Kidney (tissue), 14 donors: ENCODE measurements around the gene OPN1SW. TPM values are rescaled to one million over a fixed set of nuclear protein-coding genes. Genes with fewer than 3 reads are reported as not detected.

Experiments used
- DNase-seq, 5 donors: peaks; one replicate each; pipeline ENCODE4 v3.0.0-alpha.2; 2013 to 2020
- FAIRE-seq: peaks from 2 replicates; lab custom pipeline; 2012; peaks lifted over from hg19 to GRCh38; lab: Jason Lieb, UNC
- H3K27ac ChIP-seq, 2 donors: one replicate each; pipeline ENCODE4 v1.7.0; 2013; ENCODE audit warnings: low read depth in 2 of 2, low read length in 2 of 2, inconsistent platforms in 1 of 2
- H3K27me3 ChIP-seq: one replicate; pipeline ENCODE4 v1.7.1; 2013; ENCODE audit warnings: low read length, inconsistent platforms; ENCODE audit not compliant: control insufficient read depth, insufficient read depth
- H3K36me3 ChIP-seq, 3 donors: one replicate each; pipeline versions ENCODE4 v1.7.0 to v1.7.1; 2013; ENCODE audit warnings: low read length in 3 of 3, control low read depth in 1 of 3, inconsistent platforms in 1 of 3; ENCODE audit not compliant: insufficient read depth in 3 of 3, control insufficient read depth in 2 of 3
- H3K4me1 ChIP-seq, 3 donors: one replicate each; pipeline versions ENCODE4 v1.7.0 to v1.7.1; 2013; ENCODE audit warnings: low read length in 3 of 3, inconsistent platforms in 1 of 3, low read depth in 1 of 3; ENCODE audit not compliant: control insufficient read depth in 2 of 3, insufficient read depth in 2 of 3
- H3K4me3 ChIP-seq, 3 donors: one replicate each; pipeline versions ENCODE4 v1.7.0 to v1.8.1; 2013; ENCODE audit warnings: low read length in 3 of 3, control low read depth in 1 of 3, inconsistent platforms in 1 of 3
- H3K9ac ChIP-seq, 3 donors: one replicate each; pipeline versions ENCODE4 v1.7.0 to v1.7.1; 2013; ENCODE audit warnings: low read length in 3 of 3, control low read depth in 1 of 3, inconsistent platforms in 1 of 3
- H3K9me3 ChIP-seq, 3 donors: one replicate each; pipeline versions ENCODE4 v1.7.0 to v1.7.1; 2013; ENCODE audit warnings: low read length in 3 of 3, control low read depth in 1 of 3, inconsistent platforms in 1 of 3; ENCODE audit not compliant: control insufficient read depth in 2 of 3, insufficient read depth in 1 of 3
- CTCF ChIP-seq: IDR thresholded peaks from 3 replicates; pipeline ENCODE4 v1.5.1; 2012; ENCODE audit warnings: mild to moderate bottlenecking, moderate library complexity, borderline replicate concordance; ENCODE audit not compliant: insufficient read depth; ENCODE audit errors: extremely low read depth
- intact Hi-C: fragments of 100-400 bp; cut with DNase I; formaldehyde crosslinking; loops from one replicate; pipeline ENCODE4 v1.11.1; 2022
- polyA plus RNA-seq: library from polyadenylated mRNA; stranded (reverse); fragments of 350-450 nt; fragmentation: Illumina TruSeq; extraction: RNeasy Lipid Tissue Mini Kit (QIAGEN cat#74804); gene quantifications from one replicate; pipeline ENCODE4 v1.2.3, GENCODE V29; 2014; ENCODE audit warnings: low read depth, low replicate concordance; ENCODE audit not compliant: insufficient read depth
- total RNA-seq: library from RNA; stranded (reverse); fragmentation: NEBNext Ultra II Directional; extraction: Animal tissue kit (Norgen Biotek cat#: 25700); gene quantifications from one replicate; pipeline ENCODE4 v1.2.1, GENCODE V29; 2021
- donor health status: control.
- donor health status: control.
- donor health status: control.
- donor health status: control.
- donor health status: control.
- donor health status: DM: yes; HTN: yes; CAD: no.
- donor health status: Normal renal cell carcinoma (clear cell type).

The OPN1SW gene
- total and polyA plus RNA-seq, 2 donors from 2014 or later, result not detected

GRCh38 chr7:128781851-128782250, 6.3 kb upstream of the OPN1SW start:
- TF ChIP-seq CTCF, result no peak
- intact Hi-C loops, result no loop called here

GRCh38 chr7:128781126-128781525, 5.5 kb upstream of the OPN1SW start:
- H3K27me3 ChIP-seq, result no peaks in the 10 kb centered on the region
- FAIRE-seq, result no peak
- H3K9me3 ChIP-seq, result peaks cover 0 to 4% (median 0%) of the 10 kb centered on the region in 3 donors
- no peaks in the 10 kb centered on the region for H3K36me3 ChIP-seq
- no peak overlapping the region for H3K9ac ChIP-seq
- intact Hi-C loops, result no loop called here
- TF ChIP-seq CTCF, result no peak
- no peaks in the 10 kb centered on the region for H3K4me1 ChIP-seq
- H3K27ac ChIP-seq, result no peak overlapping the region
- no peak overlapping the region for H3K4me3 ChIP-seq
- no peak for DNase-seq

More at GRCh38 chr7:128781851-128782250, 6.3 kb upstream of the OPN1SW start:
- FAIRE-seq, result no peak
- no peaks in the 10 kb centered on the region for H3K4me1 ChIP-seq
- no peak overlapping the region for H3K4me3 ChIP-seq
- H3K36me3 ChIP-seq, result no peaks in the 10 kb centered on the region
- DNase-seq, result no peak
- no peaks in the 10 kb centered on the region for H3K27me3 ChIP-seq
- no peak overlapping the region for H3K27ac ChIP-seq
- no peak overlapping the region for H3K9ac ChIP-seq
- H3K9me3 ChIP-seq, result peaks cover 0 to 4% (median 0%) of the 10 kb centered on the region in 3 donors

GRCh38 chr7:128778946-128779345, 3.4 kb upstream of the OPN1SW start:
- H3K9me3 ChIP-seq, result peaks cover 0 to 4% (median 0%) of the 10 kb centered on the region in 3 donors
- no peak overlapping the region for H3K4me3 ChIP-seq
- H3K9ac ChIP-seq, result no peak overlapping the region
- H3K27ac ChIP-seq, result no peak overlapping the region
- DNase-seq, result no peak
- no peaks in the 10 kb centered on the region for H3K36me3 ChIP-seq
- no peaks in the 10 kb centered on the region for H3K4me1 ChIP-seq
- no peak for FAIRE-seq
- H3K27me3 ChIP-seq, result no peaks in the 10 kb centered on the region
- TF ChIP-seq CTCF, result no peak
- intact Hi-C loops, result no loop called here
